GM19452 (cell line): ENCODE data around the gene MBL2.

ENCODE experiments used
- ATAC-seq: cut with Tn5 transposase; IDR thresholded peaks from one replicate; pipeline ENCODE4 v1.9.1; 2021; ENCODE audit not compliant: unreplicated experiment

MBL2 gene

GRCh38 chr10:52740913-52741675, 31.5 kb downstream of the MBL2 start:
- ATAC-seq = peak; percentile 73

GRCh38 chr10:52740155-52740549, 32.4 kb downstream of the MBL2 start:
- ATAC-seq = no peak

- ATAC-seq = no peak
Observed at GRCh38 chr10:52739380-52740154, 33.0 kb downstream of the MBL2 start.

- ATAC-seq = no peak
Observed at GRCh38 chr10:52738951-52739350, 33.6 kb downstream of the MBL2 start.

GRCh38 chr10:52729271-52730104, 43.1 kb downstream of the MBL2 start:
- no peak for ATAC-seq

GRCh38 chr10:52720018-52720417, 52.6 kb downstream of the MBL2 start:
- ATAC-seq = no peak
